ENCODE data around the gene CXCL8.

- no peak for TF ChIP-seq EZH2 (IDR thresholded peaks at IDR 0.05; ENCODE audit: borderline replicate concordance, low read length)
- TF ChIP-seq, protein P1, sequence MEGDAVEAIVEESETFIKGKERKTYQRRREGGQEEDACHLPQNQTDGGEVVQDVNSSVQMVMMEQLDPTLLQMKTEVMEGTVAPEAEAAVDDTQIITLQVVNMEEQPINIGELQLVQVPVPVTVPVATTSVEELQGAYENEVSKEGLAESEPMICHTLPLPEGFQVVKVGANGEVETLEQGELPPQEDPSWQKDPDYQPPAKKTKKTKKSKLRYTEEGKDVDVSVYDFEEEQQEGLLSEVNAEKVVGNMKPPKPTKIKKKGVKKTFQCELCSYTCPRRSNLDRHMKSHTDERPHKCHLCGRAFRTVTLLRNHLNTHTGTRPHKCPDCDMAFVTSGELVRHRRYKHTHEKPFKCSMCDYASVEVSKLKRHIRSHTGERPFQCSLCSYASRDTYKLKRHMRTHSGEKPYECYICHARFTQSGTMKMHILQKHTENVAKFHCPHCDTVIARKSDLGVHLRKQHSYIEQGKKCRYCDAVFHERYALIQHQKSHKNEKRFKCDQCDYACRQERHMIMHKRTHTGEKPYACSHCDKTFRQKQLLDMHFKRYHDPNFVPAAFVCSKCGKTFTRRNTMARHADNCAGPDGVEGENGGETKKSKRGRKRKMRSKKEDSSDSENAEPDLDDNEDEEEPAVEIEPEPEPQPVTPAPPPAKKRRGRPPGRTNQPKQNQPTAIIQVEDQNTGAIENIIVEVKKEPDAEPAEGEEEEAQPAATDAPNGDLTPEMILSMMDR (conservative IDR thresholded peaks at IDR 0.05 in 1 of 2, IDR thresholded peaks at IDR 0.05 in 1 of 2; ENCODE audit: extremely low read depth in 1 of 2, insufficient read depth in 1 of 2, low read depth in 1 of 2, low read length in 2 of 2) = no peak
These were observed 48.6 kb upstream of the CXCL8 start for GRCh38 chr4:73691759-73692158.

Data from mammary epithelial cell (primary cell).